ENCODE results near the gene HCRTR1. TPM values are rescaled to one million over a fixed set of nuclear protein-coding genes. Genes with fewer than 3 reads are reported as not detected.

Gene HCRTR1
- total RNA-seq, 1 experiment from 2014 or later, result not detected

- no peak for DNase-seq (ENCODE audit: low spot score)
These were observed 18.5 kb upstream of the HCRTR1 start for GRCh38 chr1:31598980-31599379.

DNA sequence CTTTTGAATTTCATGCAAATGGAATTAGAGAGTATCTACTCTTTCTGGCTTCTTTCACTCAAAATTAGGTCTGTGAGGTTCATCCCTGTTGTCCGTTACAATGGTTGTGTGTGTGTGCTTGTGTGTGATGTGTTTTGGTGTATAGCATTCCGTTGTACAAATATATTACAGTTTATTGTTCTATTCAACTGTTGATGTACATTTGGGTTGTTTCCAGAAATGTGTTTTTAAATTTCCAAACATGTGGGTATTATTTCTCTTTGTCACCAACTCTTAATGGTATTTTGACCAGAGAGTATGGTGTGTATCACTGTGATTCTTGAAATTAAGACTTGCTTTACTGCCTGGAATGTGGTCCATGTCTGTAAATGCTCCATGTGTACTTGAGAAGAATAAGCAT lies 16.8 kb upstream of the HCRTR1 start:
- no peak for DNase-seq (ENCODE audit: low spot score)

GRCh38 chr1:31602081-31602480 lies 15.4 kb upstream of the HCRTR1 start:
- DNase-seq (ENCODE audit: low spot score), result no peak

DNA sequence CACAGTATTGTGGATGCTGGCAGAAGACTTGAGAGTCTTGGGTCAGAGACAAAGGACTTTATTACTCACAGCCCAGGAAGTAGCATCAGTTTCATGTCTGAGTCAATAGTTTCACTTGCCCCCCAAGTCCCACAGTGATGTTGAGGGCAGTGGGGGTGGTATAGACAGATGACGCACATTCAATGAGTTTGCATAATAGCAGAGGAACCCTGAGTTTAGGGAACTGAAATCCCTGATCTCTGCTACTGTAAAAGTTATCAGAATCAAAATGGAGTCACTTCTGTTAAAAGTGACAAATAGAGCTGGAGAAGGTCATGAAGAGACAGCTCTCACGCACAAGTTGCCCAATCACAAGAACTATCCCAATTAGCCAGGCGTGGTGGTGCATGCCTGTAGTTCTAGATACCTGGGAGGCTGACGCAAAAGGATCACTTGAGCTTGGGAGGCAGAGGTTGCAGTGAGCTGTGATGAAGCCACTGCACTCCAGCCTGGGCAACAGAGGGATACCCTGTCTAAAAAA lies 11.5 kb upstream of the HCRTR1 start:
- DNase-seq (ENCODE audit: low spot score), result no peak

GRCh38 chr1:31607360-31607759 lies 10.1 kb upstream of the HCRTR1 start:
- no peak for DNase-seq (ENCODE audit: low spot score)

- DNase-seq (ENCODE audit: low spot score), result no peak
These were observed 7.9 kb upstream of the HCRTR1 start for GRCh38 chr1:31609514-31610118.

DNA sequence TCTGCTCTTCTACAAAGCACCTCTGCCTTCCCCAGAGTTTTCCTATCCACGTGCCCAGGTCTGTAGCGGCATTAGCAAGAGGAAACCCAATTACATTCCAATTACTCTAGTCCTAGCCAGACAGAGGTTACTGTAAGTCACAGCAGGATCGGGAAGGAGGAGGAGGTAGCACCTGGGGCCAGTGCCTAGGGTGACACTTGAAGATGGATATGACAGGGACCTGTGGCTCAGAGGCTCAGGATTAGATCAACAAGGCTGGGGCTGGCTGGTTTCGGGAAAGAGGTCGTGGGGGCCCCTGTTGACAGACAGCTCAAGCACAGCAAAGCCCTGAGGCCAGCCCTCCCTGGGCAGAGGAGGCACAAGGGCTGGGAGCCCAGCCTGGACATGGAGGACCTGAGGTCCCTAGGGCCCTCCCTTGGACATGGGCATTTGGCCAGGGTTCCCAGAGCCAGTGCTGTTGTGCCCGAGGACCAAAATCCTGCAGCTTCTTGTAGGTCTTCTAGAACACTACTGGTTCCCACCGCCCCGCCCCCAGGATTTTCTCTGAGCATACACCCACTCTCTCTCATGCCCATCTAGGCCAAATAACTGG lies 3.0 kb upstream of the HCRTR1 start:
- no peak for DNase-seq (ENCODE audit: low spot score)

DNA sequence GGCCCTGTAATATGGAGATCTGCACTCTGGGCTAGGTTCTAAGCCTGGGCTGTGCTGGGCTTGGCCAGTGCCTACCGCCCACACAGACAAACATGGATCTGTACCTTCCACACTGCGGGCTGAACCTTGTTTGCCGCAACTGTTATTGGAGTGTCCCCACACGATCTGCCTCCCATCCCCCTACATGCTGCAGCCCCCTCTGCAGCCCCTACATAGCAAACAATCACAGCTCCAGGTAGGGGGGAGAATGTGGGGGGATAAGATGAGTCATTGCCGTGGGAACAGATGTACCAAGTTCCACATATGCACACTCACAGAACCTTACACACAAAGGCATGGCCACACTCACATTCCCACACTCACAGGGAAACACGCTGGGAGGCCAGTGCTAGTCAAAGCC lies 2.1 kb upstream of the HCRTR1 start:
- no peak for DNase-seq (ENCODE audit: low spot score)

DNA sequence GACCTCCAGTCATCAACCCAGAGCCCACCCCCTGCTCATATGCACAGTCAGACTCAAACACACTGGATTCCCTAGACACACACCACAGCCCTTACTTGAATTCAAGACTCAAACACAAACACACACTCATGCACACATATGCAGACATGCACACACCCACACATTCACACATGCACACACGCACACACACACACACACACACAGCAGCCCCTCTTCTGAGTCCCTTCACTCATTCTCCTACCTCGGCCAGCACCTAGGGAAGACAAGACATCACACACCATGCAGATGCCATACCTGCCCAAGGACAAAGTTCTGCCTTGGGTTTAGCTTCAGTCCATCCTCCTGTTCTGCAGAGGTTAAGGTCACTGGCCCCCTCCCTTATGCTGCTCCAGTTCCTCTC lies 1.6 kb upstream of the HCRTR1 start:
- no peak for DNase-seq (ENCODE audit: low spot score)

- no peak for DNase-seq (ENCODE audit: low spot score)
These were observed 642 bp downstream of the HCRTR1 start for GRCh38 chr1:31617916-31618746.

- no peak for DNase-seq (ENCODE audit: low spot score)
These were observed 1.7 kb downstream of the HCRTR1 start for GRCh38 chr1:31618916-31619846.

DNA sequence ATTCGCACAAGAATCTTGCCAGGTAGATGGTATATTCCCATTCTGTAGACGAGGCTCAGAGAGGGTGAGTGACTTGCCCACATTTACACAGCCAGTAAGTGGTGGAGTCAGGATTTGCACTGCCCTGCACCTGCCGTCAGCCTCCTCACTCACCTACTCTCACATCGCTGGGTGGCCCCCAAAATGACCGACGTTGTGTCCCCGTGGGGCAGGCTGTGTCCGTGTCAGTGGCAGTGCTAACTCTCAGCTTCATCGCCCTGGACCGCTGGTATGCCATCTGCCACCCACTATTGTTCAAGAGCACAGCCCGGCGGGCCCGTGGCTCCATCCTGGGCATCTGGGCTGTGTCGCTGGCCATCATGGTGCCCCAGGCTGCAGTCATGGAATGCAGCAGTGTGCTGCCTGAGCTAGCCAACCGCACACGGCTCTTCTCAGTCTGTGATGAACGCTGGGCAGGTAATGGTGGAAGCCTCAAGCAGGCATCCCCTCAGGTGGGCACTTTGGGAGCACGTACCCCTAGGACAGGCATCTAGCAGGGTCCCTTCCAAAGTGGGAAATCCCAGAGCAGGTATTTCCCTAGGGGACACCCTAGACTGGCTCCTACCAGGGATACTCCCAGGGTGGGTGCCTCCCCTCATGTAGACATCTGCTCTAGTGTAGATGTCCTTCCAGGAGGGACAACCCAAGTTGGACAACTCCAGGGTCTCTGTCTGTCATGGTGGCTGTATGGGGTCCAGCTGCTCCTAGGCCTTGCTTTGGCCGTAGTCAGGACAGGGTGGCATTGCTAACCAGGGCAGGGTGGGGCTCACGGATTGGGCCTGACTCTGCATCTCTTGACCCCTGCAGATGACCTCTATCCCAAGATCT lies 3.4 kb downstream of the HCRTR1 start:
- DNase-seq (ENCODE audit: low spot score), result no peak

DNA sequence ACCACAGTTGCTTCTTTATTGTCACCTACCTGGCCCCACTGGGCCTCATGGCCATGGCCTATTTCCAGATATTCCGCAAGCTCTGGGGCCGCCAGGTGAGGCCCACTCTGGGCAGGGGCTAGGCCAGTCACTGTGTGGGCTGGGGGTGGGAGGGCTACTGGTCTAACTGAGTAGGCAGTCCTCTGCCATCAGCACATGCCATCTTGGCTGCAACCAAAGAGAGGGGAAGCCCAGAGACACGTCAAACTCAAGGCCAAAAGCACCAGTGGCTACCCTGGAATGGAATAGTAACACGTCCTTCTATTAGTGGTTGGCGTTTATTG lies 4.0 kb downstream of the HCRTR1 start:
- no peak for DNase-seq (ENCODE audit: low spot score)

- no peak for DNase-seq (ENCODE audit: low spot score)
These were observed 4.6 kb downstream of the HCRTR1 start for GRCh38 chr1:31621847-31622730.

GRCh38 chr1:31623365-31623764 lies 5.9 kb downstream of the HCRTR1 start:
- no peak for DNase-seq (ENCODE audit: low spot score)

GRCh38 chr1:31624309-31624708 lies 6.8 kb downstream of the HCRTR1 start:
- no peak for DNase-seq (ENCODE audit: low spot score)

- DNase-seq (ENCODE audit: low spot score), result no peak
These were observed 7.4 kb downstream of the HCRTR1 start for GRCh38 chr1:31624731-31625514.

DNA sequence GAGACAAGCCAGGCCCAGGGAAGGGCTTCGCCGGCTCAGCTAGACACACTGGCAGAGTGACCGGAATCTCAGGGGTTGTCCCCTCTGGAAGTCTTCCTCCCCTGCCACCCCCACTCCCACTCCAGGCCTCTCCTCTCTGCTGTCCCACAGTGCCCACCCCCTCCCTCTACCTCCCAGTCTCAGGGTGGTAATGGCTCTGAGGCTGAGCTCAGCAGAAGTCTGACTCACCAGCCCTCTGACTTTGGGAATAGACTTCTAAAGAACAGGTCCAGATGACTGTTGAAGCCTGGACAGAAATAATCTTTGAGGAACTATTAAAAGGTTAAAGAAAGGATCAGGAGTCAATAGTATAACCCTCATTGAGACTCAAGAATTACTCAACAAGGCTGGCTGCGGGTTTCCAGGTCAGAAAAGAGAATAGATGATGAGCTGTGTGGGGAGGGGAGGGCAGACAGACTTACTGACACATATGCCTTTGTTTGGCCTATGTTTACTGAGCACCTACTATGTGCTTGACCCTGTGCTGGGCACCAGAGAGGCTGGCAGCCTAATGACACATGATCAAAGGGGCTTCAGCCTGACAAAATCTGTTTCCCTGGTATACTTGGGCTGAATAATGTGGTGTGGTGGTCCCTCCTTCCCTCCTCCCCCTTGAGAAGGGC lies 8.2 kb downstream of the HCRTR1 start:
- DNase-seq (ENCODE audit: low spot score), result peak; percentile 28
